ENCODE measurements around the gene PPM1H. TPM values are rescaled to one million over a fixed set of nuclear protein-coding genes. Genes with fewer than 3 reads are reported as not detected.
A peak's percentile ranks its signal among the peaks of the same experiment; 100 is the strongest.

The PPM1H gene
- total RNA-seq, 1 experiment from 2014 or later = 0.22 TPM

DNA sequence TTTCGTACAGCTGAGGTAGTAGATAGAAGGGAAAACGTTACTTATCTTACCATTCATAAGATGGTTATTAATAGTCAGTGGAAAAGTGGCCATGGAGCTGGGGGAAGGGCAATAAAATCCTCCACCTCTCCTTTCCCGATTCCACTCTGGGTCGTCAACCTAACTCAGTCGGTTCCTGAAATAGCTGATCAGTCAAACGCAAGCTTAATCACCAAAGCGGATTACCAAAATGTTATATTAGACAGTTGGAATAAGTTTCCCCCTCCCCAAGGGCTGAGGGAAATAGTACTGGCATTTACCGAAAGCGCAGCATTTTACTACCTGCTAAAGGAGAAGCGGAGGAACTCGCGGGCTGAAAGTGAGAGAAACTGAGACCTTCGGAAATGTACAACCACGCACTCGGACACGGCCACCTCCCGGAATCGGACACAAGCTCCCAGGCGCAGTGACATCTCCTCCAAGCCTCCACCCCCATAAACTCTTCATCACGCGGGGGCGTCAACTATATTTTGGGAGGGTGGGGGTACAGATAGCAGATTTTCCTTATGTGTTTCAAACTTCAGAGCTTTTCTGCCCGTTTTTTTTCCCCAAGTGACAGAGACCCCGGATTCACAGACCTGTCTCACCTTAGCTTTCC lies 1.2 kb downstream of the PPM1H start:
- H3K4me3 ChIP-seq (ENCODE audit: low read length) = peak overlapping the region; percentile 63; the same call in 1 of the 2 replicates
- H3K27ac ChIP-seq (ENCODE audit: low read length) = no peak overlapping the region
- no peaks in the 10 kb centered on the region for H3K27me3 ChIP-seq (ENCODE audit: low read length)
- H3K9me2 ChIP-seq (replicated peaks; ENCODE audit: insufficient read depth, low read length) = no peaks in the 10 kb centered on the region
- no peaks in the 10 kb centered on the region for H3K9me3 ChIP-seq (ENCODE audit: low read length)
- peak overlapping the region; percentile 61 for H3K4me2 ChIP-seq (ENCODE audit: low read depth, low read length, poor library complexity, severe bottlenecking)
- DNase-seq = no peak
- no peak overlapping the region for H2AFZ ChIP-seq (ENCODE audit: low read length)
- no peaks in the 10 kb centered on the region for H3K79me2 ChIP-seq (ENCODE audit: low read length)
- peaks cover 10% of the 10 kb centered on the region for H3K4me1 ChIP-seq (ENCODE audit: low read length)
- H3K36me3 ChIP-seq (ENCODE audit: insufficient read depth, low read length) = no peaks in the 10 kb centered on the region
- no peaks in the 10 kb centered on the region for H4K20me1 ChIP-seq (ENCODE audit: insufficient read depth, low read depth, low read length)
- H3K9ac ChIP-seq (ENCODE audit: low read length) = peak overlapping the region; percentile 55

DNA sequence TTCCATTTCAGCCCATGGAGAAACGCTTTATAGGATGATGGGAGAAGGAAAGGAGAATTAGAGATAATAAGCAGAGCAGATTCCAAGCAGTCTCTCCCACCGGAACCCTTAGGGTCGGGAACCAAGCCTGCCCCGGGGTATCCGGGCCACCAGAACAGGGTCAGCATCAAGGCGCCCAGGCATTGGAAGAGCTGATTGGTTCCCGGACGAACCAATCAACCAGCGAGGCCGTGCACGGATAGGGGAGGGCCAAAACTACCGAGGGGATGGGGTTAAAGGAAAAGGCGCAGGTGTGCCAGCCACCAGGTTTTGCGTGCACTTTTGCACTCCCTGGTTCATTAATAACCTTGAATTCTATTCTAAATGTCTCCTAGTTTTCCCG lies 1.7 kb downstream of the PPM1H start:
- H3K79me2 ChIP-seq (ENCODE audit: low read length) = no peaks in the 10 kb centered on the region
- H4K20me1 ChIP-seq (ENCODE audit: insufficient read depth, low read depth, low read length) = no peaks in the 10 kb centered on the region
- H3K4me1 ChIP-seq (ENCODE audit: low read length) = peaks cover 10% of the 10 kb centered on the region
- DNase-seq = no peak
- H3K9me3 ChIP-seq (ENCODE audit: low read length) = no peaks in the 10 kb centered on the region
- no peaks in the 10 kb centered on the region for H3K9me2 ChIP-seq (replicated peaks; ENCODE audit: insufficient read depth, low read length)
- H2AFZ ChIP-seq (ENCODE audit: low read length) = no peak overlapping the region
- no peak overlapping the region for H3K9ac ChIP-seq (ENCODE audit: low read length)
- H3K4me2 ChIP-seq (ENCODE audit: low read depth, low read length, poor library complexity, severe bottlenecking) = no peak overlapping the region
- no peak overlapping the region for H3K27ac ChIP-seq (ENCODE audit: low read length)
- no peaks in the 10 kb centered on the region for H3K27me3 ChIP-seq (ENCODE audit: low read length)
- no peak overlapping the region for H3K4me3 ChIP-seq (ENCODE audit: low read length)
- H3K36me3 ChIP-seq (ENCODE audit: insufficient read depth, low read length) = no peaks in the 10 kb centered on the region

DNA sequence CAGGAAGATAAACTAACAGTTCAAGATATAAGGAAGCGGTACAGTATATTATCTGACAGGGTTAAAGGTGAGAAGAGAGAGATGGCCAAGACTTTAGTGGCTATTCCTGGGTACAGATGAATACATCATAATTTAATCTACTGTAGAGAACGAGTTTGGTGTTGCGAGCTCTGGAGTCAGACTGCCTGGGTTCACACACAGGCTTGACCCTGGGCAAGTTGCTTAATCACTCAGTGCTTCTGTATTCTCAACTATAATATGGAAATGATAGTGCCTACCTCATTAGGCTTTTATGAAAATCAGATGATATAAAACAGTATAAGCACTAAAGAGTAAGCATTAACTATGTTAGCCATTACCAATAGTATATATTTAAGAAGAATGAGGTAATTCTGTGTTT lies 3.5 kb downstream of the PPM1H start:
- H3K9me3 ChIP-seq (ENCODE audit: low read length) = no peaks in the 10 kb centered on the region
- no peaks in the 10 kb centered on the region for H4K20me1 ChIP-seq (ENCODE audit: insufficient read depth, low read depth, low read length)
- no peaks in the 10 kb centered on the region for H3K79me2 ChIP-seq (ENCODE audit: low read length)
- H3K27me3 ChIP-seq (ENCODE audit: low read length) = no peaks in the 10 kb centered on the region
- H3K27ac ChIP-seq (ENCODE audit: low read length) = no peak overlapping the region
- no peaks in the 10 kb centered on the region for H3K36me3 ChIP-seq (ENCODE audit: insufficient read depth, low read length)
- no peak for DNase-seq
- H3K4me3 ChIP-seq (ENCODE audit: low read length) = no peak overlapping the region
- H2AFZ ChIP-seq (ENCODE audit: low read length) = no peak overlapping the region
- H3K9ac ChIP-seq (ENCODE audit: low read length) = no peak overlapping the region
- no peaks in the 10 kb centered on the region for H3K9me2 ChIP-seq (replicated peaks; ENCODE audit: insufficient read depth, low read length)
- H3K4me1 ChIP-seq (ENCODE audit: low read length) = peaks cover 10% of the 10 kb centered on the region
- no peak overlapping the region for H3K4me2 ChIP-seq (ENCODE audit: low read depth, low read length, poor library complexity, severe bottlenecking)

DNA sequence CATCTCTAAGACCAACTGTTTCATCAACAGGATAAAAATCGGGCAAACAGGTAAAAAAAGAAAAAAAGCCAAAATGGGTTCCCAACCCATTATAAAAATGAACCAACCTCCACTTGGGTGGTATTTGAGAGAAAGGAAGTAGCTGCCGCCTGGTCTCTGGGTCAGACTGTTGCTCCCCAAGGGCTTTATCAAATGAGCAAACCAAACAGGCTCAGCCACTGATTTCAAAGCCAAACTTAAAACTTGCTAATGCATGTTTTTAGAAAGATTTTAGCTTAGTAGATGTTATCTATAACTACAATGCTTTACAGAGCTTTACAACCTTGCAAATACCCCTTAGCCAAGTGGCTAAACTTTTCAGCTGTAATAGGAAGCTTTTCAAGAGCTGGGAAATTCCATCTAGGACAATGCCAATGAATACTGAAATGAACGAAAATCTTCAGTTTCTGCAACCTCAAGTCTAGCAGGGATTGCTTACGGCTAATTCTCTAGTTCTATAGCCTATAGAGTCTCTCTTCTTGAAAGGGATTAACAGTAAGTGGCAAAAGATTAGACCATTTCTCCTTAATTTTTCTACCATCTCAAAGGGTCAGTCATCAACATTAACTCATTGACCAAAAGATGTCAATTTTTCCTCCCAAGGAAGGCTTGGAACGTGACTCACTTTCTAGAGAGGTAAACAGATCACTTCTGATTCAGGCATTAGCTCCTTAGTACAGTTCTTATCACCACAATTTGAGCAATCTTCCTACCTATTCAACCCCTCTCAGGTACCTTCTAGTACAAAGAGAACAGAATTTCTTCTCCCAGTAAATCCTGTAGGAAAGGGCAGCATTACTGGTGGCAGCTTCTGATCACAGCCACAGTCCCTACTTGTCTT lies 4.2 kb downstream of the PPM1H start:
- H3K9me2 ChIP-seq (replicated peaks; ENCODE audit: insufficient read depth, low read length) = no peaks in the 10 kb centered on the region
- H3K27me3 ChIP-seq (ENCODE audit: low read length) = no peaks in the 10 kb centered on the region
- H3K9ac ChIP-seq (ENCODE audit: low read length) = no peak overlapping the region
- H3K4me1 ChIP-seq (ENCODE audit: low read length) = peaks cover 10% of the 10 kb centered on the region
- no peak overlapping the region for H2AFZ ChIP-seq (ENCODE audit: low read length)
- no peaks in the 10 kb centered on the region for H4K20me1 ChIP-seq (ENCODE audit: insufficient read depth, low read depth, low read length)
- no peaks in the 10 kb centered on the region for H3K36me3 ChIP-seq (ENCODE audit: insufficient read depth, low read length)
- H3K4me3 ChIP-seq (ENCODE audit: low read length) = no peak overlapping the region
- H3K79me2 ChIP-seq (ENCODE audit: low read length) = no peaks in the 10 kb centered on the region
- H3K4me2 ChIP-seq (ENCODE audit: low read depth, low read length, poor library complexity, severe bottlenecking) = no peak overlapping the region
- DNase-seq = no peak
- no peak overlapping the region for H3K27ac ChIP-seq (ENCODE audit: low read length)
- H3K9me3 ChIP-seq (ENCODE audit: low read length) = no peaks in the 10 kb centered on the region

DNA sequence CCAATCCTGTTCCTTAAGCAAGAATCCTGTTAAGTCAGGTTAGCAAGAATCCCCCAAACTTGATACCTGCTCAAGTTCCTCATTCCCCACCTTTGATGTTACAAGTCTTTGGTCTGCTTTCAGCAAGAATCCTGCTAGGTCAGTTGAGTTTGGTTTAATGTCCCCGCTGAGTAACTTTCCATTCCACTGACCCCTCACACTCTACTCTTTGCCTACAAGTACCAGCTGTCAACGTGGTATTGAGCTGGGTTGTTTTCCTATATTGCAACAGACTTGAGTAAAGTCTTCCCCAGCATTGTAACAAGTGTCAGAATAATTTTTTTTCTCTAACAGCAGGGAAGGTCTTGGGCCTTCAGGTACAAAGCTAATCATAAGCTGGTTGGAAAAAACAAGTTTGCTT lies 6.3 kb downstream of the PPM1H start:
- Histone ChIP-seq H3K4me3 (ENCODE audit: low read length) (no peak overlapping the region), H3K79me2 (ENCODE audit: low read length) (no peaks in the 10 kb centered on the region), H3K4me1 (ENCODE audit: low read length) (peaks cover 1% of the 10 kb centered on the region; the same call in 1 of the 2 replicates), H3K36me3 (ENCODE audit: insufficient read depth, low read length) (no peaks in the 10 kb centered on the region), H4K20me1 (ENCODE audit: insufficient read depth, low read depth, low read length) (no peaks in the 10 kb centered on the region), H2AFZ (ENCODE audit: low read length) (no peak overlapping the region), H3K9me3 (ENCODE audit: low read length) (no peaks in the 10 kb centered on the region), H3K9ac (ENCODE audit: low read length) (no peak overlapping the region), H3K9me2 (replicated peaks; ENCODE audit: insufficient read depth, low read length) (no peaks in the 10 kb centered on the region), H3K4me2 (ENCODE audit: low read depth, low read length, poor library complexity, severe bottlenecking) (no peak overlapping the region), H3K27ac (ENCODE audit: low read length) (no peak overlapping the region), H3K27me3 (ENCODE audit: low read length) (no peaks in the 10 kb centered on the region)
- DNase-seq = no peak

DNA sequence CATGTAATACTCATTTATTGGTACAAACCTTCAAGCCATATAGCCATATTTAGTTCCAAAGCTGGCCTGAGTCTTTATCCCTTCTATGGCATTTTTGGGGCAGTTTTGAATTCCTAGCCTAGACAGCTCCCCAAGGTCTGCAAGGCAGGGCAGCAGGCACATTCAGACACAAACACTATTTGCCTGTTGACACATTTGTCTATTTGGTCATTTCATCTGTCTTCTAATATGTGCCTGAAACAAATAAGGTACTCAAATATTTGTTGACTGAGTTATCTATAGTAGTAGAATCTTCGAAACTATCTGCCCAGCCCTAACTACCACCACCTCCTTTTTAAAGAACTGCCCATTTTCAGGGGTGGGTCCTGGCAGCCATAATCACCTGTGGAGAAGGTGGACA lies 9.3 kb downstream of the PPM1H start:
- H4K20me1 ChIP-seq (ENCODE audit: insufficient read depth, low read depth, low read length) = no peaks in the 10 kb centered on the region
- H3K4me1 ChIP-seq (ENCODE audit: low read length) = no peaks in the 10 kb centered on the region
- no peak overlapping the region for H3K9ac ChIP-seq (ENCODE audit: low read length)
- no peaks in the 10 kb centered on the region for H3K36me3 ChIP-seq (ENCODE audit: insufficient read depth, low read length)
- H3K27ac ChIP-seq (ENCODE audit: low read length) = no peak overlapping the region
- no peaks in the 10 kb centered on the region for H3K9me2 ChIP-seq (replicated peaks; ENCODE audit: insufficient read depth, low read length)
- no peak for DNase-seq
- H3K27me3 ChIP-seq (ENCODE audit: low read length) = no peaks in the 10 kb centered on the region
- H3K79me2 ChIP-seq (ENCODE audit: low read length) = no peaks in the 10 kb centered on the region
- H3K9me3 ChIP-seq (ENCODE audit: low read length) = no peaks in the 10 kb centered on the region
- H2AFZ ChIP-seq (ENCODE audit: low read length) = no peak overlapping the region
- no peak overlapping the region for H3K4me2 ChIP-seq (ENCODE audit: low read depth, low read length, poor library complexity, severe bottlenecking)
- H3K4me3 ChIP-seq (ENCODE audit: low read length) = no peak overlapping the region

DNA sequence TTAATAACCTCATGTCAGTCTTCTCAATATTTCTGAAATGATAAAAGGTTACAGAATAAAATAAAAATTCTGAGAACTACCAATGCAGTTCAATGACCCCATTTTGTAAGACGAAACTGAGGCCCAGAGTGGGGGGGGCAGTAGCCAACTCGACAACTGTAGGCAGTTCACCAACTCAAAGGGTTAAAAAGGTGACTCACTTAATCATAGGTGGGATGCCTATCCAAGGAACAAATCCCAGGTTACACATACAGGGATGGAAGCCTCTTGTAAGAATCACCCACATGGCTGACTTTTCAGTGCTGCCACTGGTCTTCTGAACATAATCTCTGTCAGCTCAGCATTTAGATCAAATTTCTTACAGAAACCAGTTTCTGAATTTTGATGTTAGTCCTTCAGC lies 10.9 kb downstream of the PPM1H start:
- no peaks in the 10 kb centered on the region for H3K79me2 ChIP-seq (ENCODE audit: low read length)

DNA sequence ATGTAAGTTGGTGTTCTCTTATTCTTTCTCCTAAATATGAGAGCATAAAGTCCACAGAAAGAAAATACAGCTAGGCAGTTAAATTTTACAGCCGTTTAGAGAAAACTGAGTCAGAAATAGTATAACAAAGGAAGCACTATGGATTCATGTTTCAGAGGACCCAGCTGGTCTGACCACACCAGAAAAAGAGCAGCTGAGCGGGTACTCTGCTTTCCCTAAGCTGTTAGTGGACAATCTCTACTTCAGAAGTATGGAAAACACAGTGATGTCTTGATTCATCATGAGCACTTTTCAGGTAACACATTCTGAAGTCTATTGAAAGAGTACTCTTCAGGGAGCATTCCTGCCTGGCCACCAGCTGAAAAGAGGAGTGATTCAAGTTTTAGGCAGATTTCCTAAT lies 12.4 kb downstream of the PPM1H start:
- Histone ChIP-seq H3K4me3 (ENCODE audit: low read length) (no peak overlapping the region), H3K27me3 (ENCODE audit: low read length) (no peaks in the 10 kb centered on the region), H3K9ac (ENCODE audit: low read length) (no peak overlapping the region), H4K20me1 (ENCODE audit: insufficient read depth, low read depth, low read length) (no peaks in the 10 kb centered on the region), H3K9me3 (ENCODE audit: low read length) (no peaks in the 10 kb centered on the region), H2AFZ (ENCODE audit: low read length) (no peak overlapping the region), H3K4me1 (ENCODE audit: low read length) (peaks cover 5% of the 10 kb centered on the region; the same call in 1 of the 2 replicates), H3K4me2 (ENCODE audit: low read depth, low read length, poor library complexity, severe bottlenecking) (no peak overlapping the region), H3K36me3 (ENCODE audit: insufficient read depth, low read length) (no peaks in the 10 kb centered on the region), H3K27ac (ENCODE audit: low read length) (no peak overlapping the region), H3K9me2 (replicated peaks; ENCODE audit: insufficient read depth, low read length) (no peaks in the 10 kb centered on the region), H3K79me2 (ENCODE audit: low read length) (no peaks in the 10 kb centered on the region)
- DNase-seq = no peak

More for the DNA sequence above, 10.9 kb downstream of the PPM1H start:
- H3K27me3 ChIP-seq (ENCODE audit: low read length) = no peaks in the 10 kb centered on the region
- no peak overlapping the region for H3K9ac ChIP-seq (ENCODE audit: low read length)
- no peak overlapping the region for H3K4me2 ChIP-seq (ENCODE audit: low read depth, low read length, poor library complexity, severe bottlenecking)
- H4K20me1 ChIP-seq (ENCODE audit: insufficient read depth, low read depth, low read length) = no peaks in the 10 kb centered on the region
- no peaks in the 10 kb centered on the region for H3K4me1 ChIP-seq (ENCODE audit: low read length)
- H3K27ac ChIP-seq (ENCODE audit: low read length) = no peak overlapping the region
- no peaks in the 10 kb centered on the region for H3K9me3 ChIP-seq (ENCODE audit: low read length)
- DNase-seq = no peak
- H3K9me2 ChIP-seq (replicated peaks; ENCODE audit: insufficient read depth, low read length) = no peaks in the 10 kb centered on the region
- no peak overlapping the region for H2AFZ ChIP-seq (ENCODE audit: low read length)
- H3K36me3 ChIP-seq (ENCODE audit: insufficient read depth, low read length) = no peaks in the 10 kb centered on the region
- no peak overlapping the region for H3K4me3 ChIP-seq (ENCODE audit: low read length)

All from Karpas-422 (cell line).